ENCODE results near the gene UBB. TPM values are rescaled to one million over a fixed set of nuclear protein-coding genes. Genes with fewer than 3 reads are reported as not detected.
A peak's percentile ranks its signal among the peaks of the same experiment; 100 is the strongest.

Gene UBB
- total and polyA plus RNA-seq, 2 experiments from 2014 or later: 871 to 1,692 TPM

GRCh38 chr17:16415031-16415924, 34.4 kb downstream of the UBB start, which contains the start of gene TRPV2:
TRPV2 (plus strand) TSS chr17:16415571; CDS start chr17:16417669, 2,098 bp downstream.
- Histone ChIP-seq H3K27ac (ENCODE audit: low read depth) (no peak within 1 kb of the TSS), H3K4me2 (peak within 1 kb of the TSS; percentile 66), H3K4me1 (ENCODE audit: insufficient read depth) (peaks cover 5% of the 10 kb centered on the region; the same call in 1 of the 2 replicates), H3K27me3 (ENCODE audit: insufficient read depth) (no peaks in the 10 kb centered on the region), H3K79me2 (replicated peaks; ENCODE audit: insufficient read depth) (no peaks in the 10 kb centered on the region), H2AFZ (peak within 1 kb of the TSS; percentile 91; the same call in 1 of the 2 replicates), H4K20me1 (replicated peaks; ENCODE audit: insufficient read depth) (no peaks in the 10 kb centered on the region), H3K36me3 (ENCODE audit: insufficient read depth) (no peaks in the 10 kb centered on the region), H3K4me3 (peak within 1 kb of the TSS; percentile 35; the same call in 1 of the 2 replicates), H3F3A (replicated peaks; ENCODE audit: low read depth) (no peaks in the 10 kb centered on the region), H3K9me2 (ENCODE audit: insufficient read depth) (peaks cover 3% of the 10 kb centered on the region; the same call in 1 of the 2 replicates)
- H3K4me3 Mint-ChIP-seq: no peak within 1 kb of the TSS; the same call in 2 of the 3 replicates
- H3K27me3 Mint-ChIP-seq (ENCODE audit: insufficient read depth, low read depth, poor library complexity): peaks cover 13% of the 10 kb centered on the region
- H3K4me1 Mint-ChIP-seq: peaks cover 22% of the 10 kb centered on the region; the same call in 2 of the 3 replicates
- ATAC-seq (peak; percentile 93), DNase-seq (ENCODE audit: low spot score) (peak; percentile 80)
- TF ChIP-seq ZNF462 (CRISPR knock-in tag; IDR thresholded peaks at IDR 0.05) (peak; percentile 68; the same call in 1 of the 2 replicates), POLR2AphosphoS5 (IDR thresholded peaks at IDR 0.05; ENCODE audit: low read depth) (no peak), CTCF (conservative IDR thresholded peaks at IDR 0.05; ENCODE audit: low read depth in 2 of 2) (peak; percentile 62 to 84)
- H3K9me3 Mint-ChIP-seq: no peaks in the 10 kb centered on the region
- no peak within 1 kb of the TSS for H3K27ac Mint-ChIP-seq
- no peaks in the 10 kb centered on the region for H3K36me3 Mint-ChIP-seq (ENCODE audit: low read depth)

Measured in GM23338 (cell line).